Ishikawa (cell line): ENCODE data around the gene PKIG.

Experiments
- CREB1 ChIP-seq: IDR thresholded peaks from 2 replicates; pipeline ENCODE4 v1.6.1; 2012; ENCODE audit warnings: low read depth
- EGR1 ChIP-seq: IDR thresholded peaks from 2 replicates; pipeline ENCODE4 v1.6.1; 2012
- EP300 ChIP-seq: IDR thresholded peaks from 2 replicates; pipeline ENCODE4 v1.6.1; 2012; ENCODE audit warnings: borderline replicate concordance
- FOXM1 ChIP-seq: IDR thresholded peaks from 2 replicates; pipeline ENCODE4 v1.6.1; 2012; ENCODE audit warnings: low read depth, borderline replicate concordance
- MAX ChIP-seq: IDR thresholded peaks from 2 replicates; pipeline ENCODE4 v1.6.1; 2012
- RAD21 ChIP-seq: IDR thresholded peaks from 2 replicates; pipeline ENCODE4 v1.6.1; 2012; ENCODE audit warnings: low read depth
- REST ChIP-seq: IDR thresholded peaks from 2 replicates; pipeline ENCODE4 v1.6.1; 2012; ENCODE audit warnings: low read depth, mild to moderate bottlenecking
- TAF1 ChIP-seq: IDR thresholded peaks from 2 replicates; pipeline ENCODE4 v1.6.1; 2012; ENCODE audit warnings: low read depth, mild to moderate bottlenecking
- YY1 ChIP-seq: IDR thresholded peaks from 2 replicates; pipeline ENCODE4 v1.6.1; 2012; ENCODE audit warnings: low read depth
- ZBTB7A ChIP-seq: IDR thresholded peaks from 2 replicates; pipeline ENCODE4 v1.6.1; 2012; ENCODE audit warnings: low read depth

DNA sequence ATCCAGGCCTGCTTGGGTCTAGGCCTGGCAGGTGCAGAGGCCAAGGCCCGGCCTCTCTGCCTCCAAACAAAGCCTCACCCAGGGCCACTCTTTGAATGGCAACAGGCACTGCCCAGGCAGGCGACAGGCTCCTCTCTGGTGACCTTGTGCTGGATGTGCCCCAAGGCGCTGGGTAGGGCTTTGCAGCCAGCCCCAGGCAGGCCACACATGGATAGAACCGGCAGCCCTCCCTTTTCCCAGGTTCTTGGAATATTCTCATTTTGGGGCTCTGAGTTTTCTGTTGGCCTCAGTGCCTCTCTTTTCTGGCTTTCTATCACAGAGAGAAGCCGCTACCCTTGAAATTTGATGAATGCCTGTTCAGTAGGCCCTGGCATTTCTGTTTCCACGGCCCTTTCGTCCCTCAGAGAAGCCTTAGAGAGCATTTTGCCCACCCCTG, 18.9 kb downstream of the PKIG start:
- TF ChIP-seq REST, result no peak
- no peak for TF ChIP-seq EP300
- TF ChIP-seq YY1, result no peak
- TF ChIP-seq MAX, result no peak
- no peak for TF ChIP-seq RAD21
- no peak for TF ChIP-seq TAF1
- no peak for TF ChIP-seq CREB1
- no peak for TF ChIP-seq EGR1
- no peak for TF ChIP-seq ZBTB7A
- no peak for TF ChIP-seq FOXM1
